Kidney (tissue), 14 donors: ENCODE data around the gene KLF5. TPM values are rescaled to one million over a fixed set of nuclear protein-coding genes. Genes with fewer than 3 reads are reported as not detected.
"Not testable (repeated sequence)": the region's sequence is repeated elsewhere in the genome, so short reads cannot be mapped to it uniquely, and the experiment has no call there.

Experiments
- DNase-seq, 5 donors: peaks; one replicate each; pipeline ENCODE4 v3.0.0-alpha.2; 2013 to 2020
- FAIRE-seq: peaks from 2 replicates; lab custom pipeline; 2012; peaks lifted over from hg19 to GRCh38; lab: Jason Lieb, UNC
- H3K27ac ChIP-seq, 2 donors: one replicate each; pipeline ENCODE4 v1.7.0; 2013; ENCODE audit warnings: low read depth in 2 of 2, low read length in 2 of 2, inconsistent platforms in 1 of 2
- H3K27me3 ChIP-seq: one replicate; pipeline ENCODE4 v1.7.1; 2013; ENCODE audit warnings: low read length, inconsistent platforms; ENCODE audit not compliant: control insufficient read depth, insufficient read depth
- H3K36me3 ChIP-seq, 3 donors: one replicate each; pipeline versions ENCODE4 v1.7.0 to v1.7.1; 2013; ENCODE audit warnings: low read length in 3 of 3, control low read depth in 1 of 3, inconsistent platforms in 1 of 3; ENCODE audit not compliant: insufficient read depth in 3 of 3, control insufficient read depth in 2 of 3
- H3K4me1 ChIP-seq, 3 donors: one replicate each; pipeline versions ENCODE4 v1.7.0 to v1.7.1; 2013; ENCODE audit warnings: low read length in 3 of 3, inconsistent platforms in 1 of 3, low read depth in 1 of 3; ENCODE audit not compliant: control insufficient read depth in 2 of 3, insufficient read depth in 2 of 3
- H3K4me3 ChIP-seq, 3 donors: one replicate each; pipeline versions ENCODE4 v1.7.0 to v1.8.1; 2013; ENCODE audit warnings: low read length in 3 of 3, control low read depth in 1 of 3, inconsistent platforms in 1 of 3
- H3K9ac ChIP-seq, 3 donors: one replicate each; pipeline versions ENCODE4 v1.7.0 to v1.7.1; 2013; ENCODE audit warnings: low read length in 3 of 3, control low read depth in 1 of 3, inconsistent platforms in 1 of 3
- H3K9me3 ChIP-seq, 3 donors: one replicate each; pipeline versions ENCODE4 v1.7.0 to v1.7.1; 2013; ENCODE audit warnings: low read length in 3 of 3, control low read depth in 1 of 3, inconsistent platforms in 1 of 3; ENCODE audit not compliant: control insufficient read depth in 2 of 3, insufficient read depth in 1 of 3
- intact Hi-C: fragments of 100-400 bp; cut with DNase I; formaldehyde crosslinking; loops from one replicate; pipeline ENCODE4 v1.11.1; 2022
- polyA plus RNA-seq: library from polyadenylated mRNA; stranded (reverse); fragments of 350-450 nt; fragmentation: Illumina TruSeq; extraction: RNeasy Lipid Tissue Mini Kit (QIAGEN cat#74804); gene quantifications from one replicate; pipeline ENCODE4 v1.2.3, GENCODE V29; 2014; ENCODE audit warnings: low read depth, low replicate concordance; ENCODE audit not compliant: insufficient read depth
- total RNA-seq: library from RNA; stranded (reverse); fragmentation: NEBNext Ultra II Directional; extraction: Animal tissue kit (Norgen Biotek cat#: 25700); gene quantifications from one replicate; pipeline ENCODE4 v1.2.1, GENCODE V29; 2021
- TF ChIP-seq, protein P1 (sequence below): IDR thresholded peaks from 3 replicates; pipeline ENCODE4 v1.5.1; 2012; ENCODE audit warnings: mild to moderate bottlenecking, moderate library complexity, borderline replicate concordance; ENCODE audit not compliant: insufficient read depth; ENCODE audit errors: extremely low read depth
- donor health status: control.
- donor health status: control.
- donor health status: control.
- donor health status: control.
- donor health status: control.
- donor health status: DM: yes; HTN: yes; CAD: no.
- donor health status: Normal renal cell carcinoma (clear cell type).

Gene KLF5
- total and polyA plus RNA-seq, 2 donors from 2014 or later = 4.4 to 52.7 TPM

DNA sequence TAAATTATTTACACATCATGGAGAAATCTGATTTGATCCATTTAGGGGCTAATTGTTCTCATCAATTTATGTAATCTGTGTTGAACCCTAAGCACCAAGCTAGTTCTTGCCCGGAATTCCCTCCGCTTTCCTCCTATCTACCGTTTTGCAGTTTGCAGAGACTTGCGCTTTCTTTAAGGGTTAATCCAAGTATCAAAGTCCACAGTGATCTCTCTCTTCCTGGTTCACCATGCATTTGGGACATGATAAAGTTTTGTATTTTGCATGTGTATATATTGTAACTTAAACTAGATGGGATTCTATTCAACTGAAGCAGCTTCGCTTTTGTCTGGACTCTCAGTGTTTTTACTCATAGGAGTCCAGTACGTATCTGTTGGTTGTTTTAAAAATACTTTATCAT, 13.8 kb upstream of the KLF5 start:
- DNase-seq (no peak), FAIRE-seq (no peak)
- Histone ChIP-seq H3K27me3 (no peaks in the 10 kb centered on the region), H3K9ac (no peak overlapping the region), H3K4me3 (no peak overlapping the region), H3K27ac (no peak overlapping the region), H3K9me3 (no peaks in the 10 kb centered on the region), H3K36me3 (no peaks in the 10 kb centered on the region), H3K4me1 (peaks cover 0 to 6% (median 2%) of the 10 kb centered on the region in 3 donors)
- TF ChIP-seq, protein P1, sequence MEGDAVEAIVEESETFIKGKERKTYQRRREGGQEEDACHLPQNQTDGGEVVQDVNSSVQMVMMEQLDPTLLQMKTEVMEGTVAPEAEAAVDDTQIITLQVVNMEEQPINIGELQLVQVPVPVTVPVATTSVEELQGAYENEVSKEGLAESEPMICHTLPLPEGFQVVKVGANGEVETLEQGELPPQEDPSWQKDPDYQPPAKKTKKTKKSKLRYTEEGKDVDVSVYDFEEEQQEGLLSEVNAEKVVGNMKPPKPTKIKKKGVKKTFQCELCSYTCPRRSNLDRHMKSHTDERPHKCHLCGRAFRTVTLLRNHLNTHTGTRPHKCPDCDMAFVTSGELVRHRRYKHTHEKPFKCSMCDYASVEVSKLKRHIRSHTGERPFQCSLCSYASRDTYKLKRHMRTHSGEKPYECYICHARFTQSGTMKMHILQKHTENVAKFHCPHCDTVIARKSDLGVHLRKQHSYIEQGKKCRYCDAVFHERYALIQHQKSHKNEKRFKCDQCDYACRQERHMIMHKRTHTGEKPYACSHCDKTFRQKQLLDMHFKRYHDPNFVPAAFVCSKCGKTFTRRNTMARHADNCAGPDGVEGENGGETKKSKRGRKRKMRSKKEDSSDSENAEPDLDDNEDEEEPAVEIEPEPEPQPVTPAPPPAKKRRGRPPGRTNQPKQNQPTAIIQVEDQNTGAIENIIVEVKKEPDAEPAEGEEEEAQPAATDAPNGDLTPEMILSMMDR = no peak
- intact Hi-C loops = no loop called here

GRCh38 chr13:73048615-73049014, 10.2 kb upstream of the KLF5 start:
- FAIRE-seq, H3K27ac ChIP-seq, intact Hi-C loops, H3K4me3 ChIP-seq, H3K9ac ChIP-seq, H3K27me3 ChIP-seq, H3K9me3 ChIP-seq, H3K36me3 ChIP-seq, H3K4me1 ChIP-seq, DNase-seq: not testable (repeated sequence)

- no peak for FAIRE-seq
Measured at GRCh38 chr13:73054712-73055111, 4.1 kb upstream of the KLF5 start.

DNA sequence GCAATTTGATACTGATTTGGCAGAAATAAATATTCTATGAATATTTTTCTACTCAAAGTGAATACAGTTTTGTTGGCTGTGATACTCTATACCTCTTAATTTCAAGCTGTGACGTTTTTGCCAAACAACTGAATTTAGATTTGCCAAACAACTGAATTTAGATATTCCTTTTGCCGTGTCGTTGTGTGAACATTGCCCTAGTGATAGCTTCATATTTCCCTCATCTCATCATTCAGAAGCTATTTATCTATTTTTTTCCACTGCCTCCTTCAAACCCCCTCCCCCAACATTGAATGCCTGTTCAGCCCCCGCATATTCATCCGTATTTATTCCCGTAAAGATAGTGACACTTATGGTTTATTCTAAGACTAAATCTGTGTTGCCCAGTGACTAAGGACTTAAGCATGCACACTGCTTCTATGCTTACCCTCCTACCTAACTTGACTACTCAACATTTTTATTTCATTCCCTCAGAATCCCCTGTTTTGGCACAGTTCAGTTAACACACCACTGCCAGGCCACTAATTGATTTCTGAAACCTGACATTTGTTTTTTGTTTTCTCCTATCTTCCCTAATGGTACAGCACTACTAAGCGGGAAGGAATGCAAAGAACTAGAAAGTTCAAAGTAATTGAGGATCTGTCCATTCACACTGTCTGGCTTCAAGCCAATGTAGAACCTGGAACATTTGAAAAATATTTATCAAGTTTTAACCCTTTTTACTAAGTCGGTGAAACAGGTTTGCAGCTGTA, 2.8 kb upstream of the KLF5 start:
- TF ChIP-seq, protein P1 = no peak
- intact Hi-C loops = no loop called here
- peaks cover 5% of the 10 kb centered on the region for H3K27me3 ChIP-seq
- no peak overlapping the region for H3K27ac ChIP-seq
- no peak for DNase-seq
- no peaks in the 10 kb centered on the region for H3K9me3 ChIP-seq
- FAIRE-seq = no peak
- no peak overlapping the region for H3K4me3 ChIP-seq
- H3K4me1 ChIP-seq = peaks cover 0 to 7% (median 0%) of the 10 kb centered on the region in 3 donors
- H3K36me3 ChIP-seq = no peaks in the 10 kb centered on the region
- H3K9ac ChIP-seq = no peak overlapping the region

More at GRCh38 chr13:73054712-73055111, 4.1 kb upstream of the KLF5 start:
- Histone ChIP-seq H3K9me3 (no peaks in the 10 kb centered on the region), H3K27ac (no peak overlapping the region), H3K4me1 (peaks cover 0 to 7% (median 0%) of the 10 kb centered on the region in 3 donors), H3K4me3 (no peak overlapping the region), H3K9ac (no peak overlapping the region), H3K27me3 (peaks cover 5% of the 10 kb centered on the region), H3K36me3 (no peaks in the 10 kb centered on the region)
- intact Hi-C loops = no loop called here
- no peak for DNase-seq
- TF ChIP-seq, protein P1 = no peak
